GM12878 (cell line): ENCODE results near the gene MBD6. TPM values are rescaled to one million over a fixed set of nuclear protein-coding genes. Genes with fewer than 3 reads are reported as not detected.
A peak's percentile ranks its signal among the peaks of the same experiment; 100 is the strongest.

ENCODE experiments used
- CBFB ChIP-seq: IDR thresholded peaks from 2 replicates; pipeline ENCODE4 v1.6.1; 2016; ENCODE audit warnings: antibody characterized with exemption, low read depth
- NFYA ChIP-seq: IDR thresholded peaks from 2 replicates; pipeline ENCODE4 v1.6.1; 2011; ENCODE audit warnings: low read depth, mild to moderate bottlenecking, low read length, improper control_type of control experiment, borderline replicate concordance
- PAX5 ChIP-seq: IDR thresholded peaks from 2 replicates; pipeline ENCODE4 v1.6.1; 2011; ENCODE audit warnings: low read depth, low read length, borderline replicate concordance
- ZBTB4 ChIP-seq: fragments of 450-650 bp; formaldehyde crosslinking; IDR thresholded peaks from 2 replicates; pipeline ENCODE4 v1.4.0; 2022; ENCODE audit warnings: mild to moderate bottlenecking, moderate library complexity
- ZNF687 ChIP-seq: fragments of 450-650 bp; IDR thresholded peaks from 2 replicates; pipeline ENCODE4 v1.6.1; 2017; ENCODE audit warnings: mild to moderate bottlenecking, moderate library complexity
- microRNA counts: library from miRNA; unstranded; fragments of <30 nt; microRNA quantifications from one replicate; lab custom pipeline; 2016
- microRNA-seq: library from miRNA; unstranded; fragments of <30 nt; microRNA quantifications from one replicate; pipeline ENCODE4, GENCODE V29; 2018
- polyA plus RNA-seq, 11 experiments: library from polyadenylated mRNA; depleted of rRNA in 4 of 11; unstranded in 6 of 11; stranded (reverse) in 5 of 11; fragments of >200 nt; fragmentation: Nextera tagmentation in 4 of 11; fragmentation: Illumina TruSeq in 1 of 11; extraction: Ambion mirVana in 4 of 11; extraction: Trizol in 1 of 11; gene quantifications; 1 replicate in 1 of 11; 2 replicates in 10 of 11; pipeline versions ENCODE4 v1.2.1 to v1.2.3, GENCODE V29; 2011 to 2016; ENCODE audit warnings: inconsistent platforms in 2 of 11, missing spikeins in 2 of 11, low read depth in 1 of 11
- small RNA-seq: library from RNA; depleted of rRNA; stranded (forward); fragments of <200 nt; gene quantifications from one replicate; pipeline ENCODE3, GENCODE V24; 2014
- total RNA-seq, 4 experiments: library from RNA; depleted of rRNA in 3 of 4; stranded (reverse); fragments of >200 nt in 3 of 4; fragmentation: Illumina TruSeq in 1 of 4; extraction: Trizol in 1 of 4; gene quantifications; 2 replicates each; pipeline versions ENCODE4 v1.2.1 to v1.2.3, GENCODE V29; 2013 to 2021

Gene MBD6
- total and polyA plus RNA-seq, 10 of the 15 experiments (the other 5 are each of a cell fraction or from before 2014, with no cell fraction given): 1.5 to 52.7 (median 6.8) TPM

GRCh38 chr12:57579011-57579410 is 56.4 kb downstream of the MBD6 start (continued):
- TF ChIP-seq ZBTB4 (CRISPR knock-in tag) (no peak), CBFB (no peak), ZNF687 (no peak), PAX5 (no peak), NFYA (no peak)

MicroRNAs encoded within 50 kb of the gene (microRNA counts, 767-probe panel; counts per million panel counts)
- 2,009 counts per million, percentile 75 among the panel's probes with 10 or more counts for microRNA hsa-miR-616-3p (lab: Ali Mortazavi, UCI)

Small RNAs within 50 kb of the gene (microRNA-seq; reads per million reads assigned to microRNA genes)
- 1.9 reads per million, percentile 3 among the genes with 10 or more reads in this experiment for gene MIR616
- gene MIR6758: not detected

Small RNAs within 50 kb of the gene (small RNA-seq; reads per million reads assigned to genes)
- gene MIR616: 0.16 reads per million

Other genes with a start within 250 kb of the MBD6 start
Only the 7 nearest of the 21 such genes appear.
- 0.51 and 1.5 TPM in 2 replicates for gene INHBE, start 67.5 kb upstream of the MBD6 start, total RNA-seq (2014; rRNA removed)
- 0.36 and 0.78 TPM in 2 replicates for gene INHBE, start 67.5 kb upstream of the MBD6 start, total RNA-seq (2014; rRNA removed; fragmentation: Illumina TruSeq; extraction: Trizol)
- gene INHBE, start 67.5 kb upstream of the MBD6 start, total RNA-seq (2021): 0.64 and 0.77 TPM in 2 replicates
- gene INHBE, start 67.5 kb upstream of the MBD6 start, polyA plus RNA-seq (2011; rRNA removed): 2.2 and 2.5 TPM in 2 replicates
- 0.38 and 0.70 TPM in 2 replicates for gene INHBE, start 67.5 kb upstream of the MBD6 start, polyA plus RNA-seq (2014; fragmentation: Illumina TruSeq; extraction: Trizol)
- under 1 TPM; 0.13 to 0.18 TPM for gene INHBE, start 67.5 kb upstream of the MBD6 start, polyA plus RNA-seq (2014; fragmentation: Nextera tagmentation; extraction: Ambion mirVana)
- 0.58 and 1.9 TPM in 2 replicates for gene INHBE, start 67.5 kb upstream of the MBD6 start, polyA plus RNA-seq (2014; rRNA removed)
- gene INHBE, start 67.5 kb upstream of the MBD6 start, polyA plus RNA-seq (2016; fragmentation: Nextera tagmentation; extraction: Ambion mirVana): under 1 TPM; 0.09 to 0.14 TPM
- 0.71 and 1.0 TPM in 2 replicates for gene GLI1, start 63.0 kb upstream of the MBD6 start, total RNA-seq (2014; rRNA removed)
- gene GLI1, start 63.0 kb upstream of the MBD6 start, total RNA-seq (2014; rRNA removed; fragmentation: Illumina TruSeq; extraction: Trizol): 0.31 and 0.32 TPM in 2 replicates
- 1.1 and 1.2 TPM in 2 replicates for gene GLI1, start 63.0 kb upstream of the MBD6 start, total RNA-seq (2021)
- 0.97 and 1.2 TPM in 2 replicates for gene GLI1, start 63.0 kb upstream of the MBD6 start, polyA plus RNA-seq (2011; rRNA removed)
- 0.32 and 0.79 TPM in 2 replicates for gene GLI1, start 63.0 kb upstream of the MBD6 start, polyA plus RNA-seq (2014; fragmentation: Illumina TruSeq; extraction: Trizol)
- gene GLI1, start 63.0 kb upstream of the MBD6 start, polyA plus RNA-seq (2014; fragmentation: Nextera tagmentation; extraction: Ambion mirVana): under 1 TPM; 0.32 to 0.46 TPM
- 0.53 and 1.4 TPM in 2 replicates for gene GLI1, start 63.0 kb upstream of the MBD6 start, polyA plus RNA-seq (2014; rRNA removed)
- under 1 TPM; 0.27 to 0.82 TPM for gene GLI1, start 63.0 kb upstream of the MBD6 start, polyA plus RNA-seq (2016; fragmentation: Nextera tagmentation; extraction: Ambion mirVana)
- 78.1 and 79.8 TPM in 2 replicates for gene ARHGAP9, start 43.0 kb upstream of the MBD6 start, total RNA-seq (2014; rRNA removed)
- 47.3 and 51.7 TPM in 2 replicates for gene ARHGAP9, start 43.0 kb upstream of the MBD6 start, total RNA-seq (2014; rRNA removed; fragmentation: Illumina TruSeq; extraction: Trizol)
- gene ARHGAP9, start 43.0 kb upstream of the MBD6 start, total RNA-seq (2021): 101 and 102 TPM in 2 replicates
- gene ARHGAP9, start 43.0 kb upstream of the MBD6 start, polyA plus RNA-seq (2011; rRNA removed): 42.5 and 68.9 TPM in 2 replicates
- 63.7 and 89.0 TPM in 2 replicates for gene ARHGAP9, start 43.0 kb upstream of the MBD6 start, polyA plus RNA-seq (2014; fragmentation: Illumina TruSeq; extraction: Trizol)
- gene ARHGAP9, start 43.0 kb upstream of the MBD6 start, polyA plus RNA-seq (2014; fragmentation: Nextera tagmentation; extraction: Ambion mirVana): 10 to 100 TPM; 19.5 to 75.6 TPM
- 98.7 and 106 TPM in 2 replicates for gene ARHGAP9, start 43.0 kb upstream of the MBD6 start, polyA plus RNA-seq (2014; rRNA removed)
- gene ARHGAP9, start 43.0 kb upstream of the MBD6 start, polyA plus RNA-seq (2016; fragmentation: Nextera tagmentation; extraction: Ambion mirVana): 10 to 100 TPM; 71.1 to 81.3 TPM
- 138 and 155 TPM in 2 replicates for gene MARS1, start 34.8 kb upstream of the MBD6 start, total RNA-seq (2014; rRNA removed)
- gene MARS1, start 34.8 kb upstream of the MBD6 start, total RNA-seq (2014; rRNA removed; fragmentation: Illumina TruSeq; extraction: Trizol): 132 and 151 TPM in 2 replicates
- 208 and 212 TPM in 2 replicates for gene MARS1, start 34.8 kb upstream of the MBD6 start, total RNA-seq (2021)
- 61.9 and 108 TPM in 2 replicates for gene MARS1, start 34.8 kb upstream of the MBD6 start, polyA plus RNA-seq (2011; rRNA removed)
- gene MARS1, start 34.8 kb upstream of the MBD6 start, polyA plus RNA-seq (2014; fragmentation: Illumina TruSeq; extraction: Trizol): 161 and 221 TPM in 2 replicates
- gene MARS1, start 34.8 kb upstream of the MBD6 start, polyA plus RNA-seq (2014; fragmentation: Nextera tagmentation; extraction: Ambion mirVana): 100 to 1,000 TPM in 1 of 2 experiments, 10 to 100 TPM in 1; 72.3 to 129 TPM
- 137 and 156 TPM in 2 replicates for gene MARS1, start 34.8 kb upstream of the MBD6 start, polyA plus RNA-seq (2014; rRNA removed)
- 100 to 1,000 TPM; 255 to 270 TPM for gene MARS1, start 34.8 kb upstream of the MBD6 start, polyA plus RNA-seq (2016; fragmentation: Nextera tagmentation; extraction: Ambion mirVana)
- gene DDIT3, start 2.3 kb upstream of the MBD6 start, total RNA-seq (2014; rRNA removed): 9.7 and 9.8 TPM in 2 replicates
- gene DDIT3, start 2.3 kb upstream of the MBD6 start, total RNA-seq (2014; rRNA removed; fragmentation: Illumina TruSeq; extraction: Trizol): 10.4 and 12.2 TPM in 2 replicates
- gene DDIT3, start 2.3 kb upstream of the MBD6 start, total RNA-seq (2021): 8.2 and 9.2 TPM in 2 replicates
- gene DDIT3, start 2.3 kb upstream of the MBD6 start, polyA plus RNA-seq (2011; rRNA removed): 23.6 and 25.0 TPM in 2 replicates
- 10.9 and 13.4 TPM in 2 replicates for gene DDIT3, start 2.3 kb upstream of the MBD6 start, polyA plus RNA-seq (2014; fragmentation: Illumina TruSeq; extraction: Trizol)
- 10 to 100 TPM; 26.8 to 28.9 TPM for gene DDIT3, start 2.3 kb upstream of the MBD6 start, polyA plus RNA-seq (2014; fragmentation: Nextera tagmentation; extraction: Ambion mirVana)
- gene DDIT3, start 2.3 kb upstream of the MBD6 start, polyA plus RNA-seq (2014; rRNA removed): 9.9 and 10.1 TPM in 2 replicates
- gene DDIT3, start 2.3 kb upstream of the MBD6 start, polyA plus RNA-seq (2016; fragmentation: Nextera tagmentation; extraction: Ambion mirVana): 10 to 100 TPM; 20.0 to 21.7 TPM
- 80.8 and 115 TPM in 2 replicates for gene DCTN2, start 24.4 kb downstream of the MBD6 start, total RNA-seq (2014; rRNA removed)
- 81.4 and 83.9 TPM in 2 replicates for gene DCTN2, start 24.4 kb downstream of the MBD6 start, total RNA-seq (2014; rRNA removed; fragmentation: Illumina TruSeq; extraction: Trizol)
- gene DCTN2, start 24.4 kb downstream of the MBD6 start, total RNA-seq (2021): 87.3 and 87.4 TPM in 2 replicates
- 85.1 and 88.9 TPM in 2 replicates for gene DCTN2, start 24.4 kb downstream of the MBD6 start, polyA plus RNA-seq (2011; rRNA removed)
- gene DCTN2, start 24.4 kb downstream of the MBD6 start, polyA plus RNA-seq (2014; fragmentation: Illumina TruSeq; extraction: Trizol): 139 and 171 TPM in 2 replicates
- gene DCTN2, start 24.4 kb downstream of the MBD6 start, polyA plus RNA-seq (2014; fragmentation: Nextera tagmentation; extraction: Ambion mirVana): 10 to 100 TPM; 32.3 to 60.7 TPM
- 113 TPM in 2 replicates for gene DCTN2, start 24.4 kb downstream of the MBD6 start, polyA plus RNA-seq (2014; rRNA removed)
- gene DCTN2, start 24.4 kb downstream of the MBD6 start, polyA plus RNA-seq (2016; fragmentation: Nextera tagmentation; extraction: Ambion mirVana): 100 to 1,000 TPM; 115 to 117 TPM
- 1.0 and 1.1 TPM in 2 replicates for gene KIF5A, start 27.2 kb downstream of the MBD6 start, total RNA-seq (2014; rRNA removed)
- 1.1 and 1.3 TPM in 2 replicates for gene KIF5A, start 27.2 kb downstream of the MBD6 start, total RNA-seq (2014; rRNA removed; fragmentation: Illumina TruSeq; extraction: Trizol)
- gene KIF5A, start 27.2 kb downstream of the MBD6 start, total RNA-seq (2021): 2.2 and 2.9 TPM in 2 replicates
- gene KIF5A, start 27.2 kb downstream of the MBD6 start, polyA plus RNA-seq (2011; rRNA removed): 0.48 and 0.56 TPM in 2 replicates
- gene KIF5A, start 27.2 kb downstream of the MBD6 start, polyA plus RNA-seq (2014; fragmentation: Illumina TruSeq; extraction: Trizol): 2.0 and 2.2 TPM in 2 replicates
- gene KIF5A, start 27.2 kb downstream of the MBD6 start, polyA plus RNA-seq (2014; fragmentation: Nextera tagmentation; extraction: Ambion mirVana): under 1 TPM; 0.35 to 0.44 TPM
- gene KIF5A, start 27.2 kb downstream of the MBD6 start, polyA plus RNA-seq (2014; rRNA removed): 1.7 and 2.0 TPM in 2 replicates
- under 1 TPM; 0.69 to 0.92 TPM for gene KIF5A, start 27.2 kb downstream of the MBD6 start, polyA plus RNA-seq (2016; fragmentation: Nextera tagmentation; extraction: Ambion mirVana)